Measurements from ENCODE around the gene ARL8A.

- TF ChIP-seq, protein P1, sequence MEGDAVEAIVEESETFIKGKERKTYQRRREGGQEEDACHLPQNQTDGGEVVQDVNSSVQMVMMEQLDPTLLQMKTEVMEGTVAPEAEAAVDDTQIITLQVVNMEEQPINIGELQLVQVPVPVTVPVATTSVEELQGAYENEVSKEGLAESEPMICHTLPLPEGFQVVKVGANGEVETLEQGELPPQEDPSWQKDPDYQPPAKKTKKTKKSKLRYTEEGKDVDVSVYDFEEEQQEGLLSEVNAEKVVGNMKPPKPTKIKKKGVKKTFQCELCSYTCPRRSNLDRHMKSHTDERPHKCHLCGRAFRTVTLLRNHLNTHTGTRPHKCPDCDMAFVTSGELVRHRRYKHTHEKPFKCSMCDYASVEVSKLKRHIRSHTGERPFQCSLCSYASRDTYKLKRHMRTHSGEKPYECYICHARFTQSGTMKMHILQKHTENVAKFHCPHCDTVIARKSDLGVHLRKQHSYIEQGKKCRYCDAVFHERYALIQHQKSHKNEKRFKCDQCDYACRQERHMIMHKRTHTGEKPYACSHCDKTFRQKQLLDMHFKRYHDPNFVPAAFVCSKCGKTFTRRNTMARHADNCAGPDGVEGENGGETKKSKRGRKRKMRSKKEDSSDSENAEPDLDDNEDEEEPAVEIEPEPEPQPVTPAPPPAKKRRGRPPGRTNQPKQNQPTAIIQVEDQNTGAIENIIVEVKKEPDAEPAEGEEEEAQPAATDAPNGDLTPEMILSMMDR (IDR thresholded peaks at IDR 0.05): no peak
- no peak for TF ChIP-seq POLR2AphosphoS5 (IDR thresholded peaks at IDR 0.05)
Measured at GRCh38 chr1:202160377-202160940, 15.9 kb upstream of the ARL8A start, which contains the start of gene PTPN7.
